Activated CD4-positive, alpha-beta T cell treated with anti-CD3 and anti-CD28 coated beads, Interleukin-2, amount 50 U/mL, for 48 hours (primary cell): ENCODE measurements around the gene E2F4.

ENCODE experiments used
- DNase-seq, 2 experiments: peaks; one replicate each; pipeline ENCODE4 v3.0.0-alpha.2; 2020

Gene E2F4

GRCh38 chr16:67174706-67175231 lies 17.2 kb upstream of the E2F4 start:
- no peak for DNase-seq

- no peak for DNase-seq
These were observed 15.3 kb upstream of the E2F4 start for GRCh38 chr16:67176662-67177061.

- peak; percentile 60 to 64 for DNase-seq
These were observed 13.9 kb upstream of the E2F4 start for GRCh38 chr16:67177743-67178699.

- DNase-seq, result no peak
These were observed 12.4 kb upstream of the E2F4 start for GRCh38 chr16:67179421-67180080.

- DNase-seq, result no peak
These were observed 11.8 kb upstream of the E2F4 start for GRCh38 chr16:67180166-67180565.

GRCh38 chr16:67181346-67181745 lies 10.6 kb upstream of the E2F4 start:
- DNase-seq, result no peak

- DNase-seq, result no peak
These were observed 9.7 kb upstream of the E2F4 start for GRCh38 chr16:67182288-67182687.

- no peak for DNase-seq
These were observed 8.7 kb upstream of the E2F4 start for GRCh38 chr16:67183284-67183626.

GRCh38 chr16:67183627-67184452 lies 8.1 kb upstream of the E2F4 start, which contains the start of gene MATCAP1:
Gene MATCAP1 (minus strand): TSS chr16:67183963. CDS start chr16:67180610, 3,353 bp downstream.
- peak; percentile 95 to 97 for DNase-seq

GRCh38 chr16:67184453-67184994 lies 7.4 kb upstream of the E2F4 start:
- no peak for DNase-seq

GRCh38 chr16:67184995-67185650 lies 6.8 kb upstream of the E2F4 start:
- DNase-seq, result peak; percentile 91 to 92

GRCh38 chr16:67185651-67186134 lies 6.3 kb upstream of the E2F4 start:
- no peak for DNase-seq

GRCh38 chr16:67186550-67186950 lies 5.4 kb upstream of the E2F4 start:
- DNase-seq, result no peak

GRCh38 chr16:67187175-67187890 lies 4.6 kb upstream of the E2F4 start:
- no peak for DNase-seq

GRCh38 chr16:67188323-67188722 lies 3.6 kb upstream of the E2F4 start:
- no peak for DNase-seq

GRCh38 chr16:67188798-67189197 lies 3.2 kb upstream of the E2F4 start:
- no peak for DNase-seq

- DNase-seq, result no peak
These were observed 1.9 kb upstream of the E2F4 start, which contains the start of gene EXOC3L1 for GRCh38 chr16:67190041-67190440. Gene EXOC3L1 (minus strand): TSS chr16:67190136. CDS start chr16:67189676, 460 bp downstream.

GRCh38 chr16:67190448-67191399 lies 1.2 kb upstream of the E2F4 start:
- DNase-seq, result no peak

GRCh38 chr16:67191411-67191994 lies 452 bp upstream of the E2F4 start:
- no peak for DNase-seq
